HepG2 (cell line): ENCODE results near the gene CFAP300. TPM values are rescaled to one million over a fixed set of nuclear protein-coding genes. Genes with fewer than 3 reads are reported as not detected.

ENCODE experiments used
- AKAP8 ChIP-seq: sonication (generic); formaldehyde crosslinking; IDR thresholded peaks from 2 replicates; pipeline ENCODE4 v1.5.1; 2020; ENCODE audit warnings: mild to moderate bottlenecking, missing genetic modification reagents
- ATF7-NPFF ChIP-seq: sonication (generic); formaldehyde crosslinking; IDR thresholded peaks from 2 replicates; pipeline ENCODE4 v1.8.1; 2023; ENCODE audit warnings: mild to moderate bottlenecking, low read depth, missing genetic modification reagents, moderate library complexity
- ELF3 ChIP-seq: IDR thresholded peaks from 2 replicates; pipeline ENCODE4 v1.6.1; 2016; ENCODE audit warnings: missing genetic modification reagents, missing compliant biosample characterization
- ESRRA ChIP-seq: sonication (generic); formaldehyde crosslinking; IDR thresholded peaks from 2 replicates; pipeline ENCODE4 v1.5.1; 2020; ENCODE audit warnings: mild to moderate bottlenecking, low read depth, missing genetic modification reagents
- FOXC1 ChIP-seq: sonication (generic); formaldehyde crosslinking; IDR thresholded peaks from 2 replicates; pipeline ENCODE4 v1.8.0; 2022; ENCODE audit warnings: mild to moderate bottlenecking, missing genetic modification reagents, borderline replicate concordance
- HNRNPLL ChIP-seq: fragments of 200-400 bp; formaldehyde crosslinking; IDR thresholded peaks from 2 replicates; pipeline ENCODE4 v1.6.1; 2017; ENCODE audit warnings: mild to moderate bottlenecking, low read depth, low read length; ENCODE audit not compliant: poor library complexity, severe bottlenecking
- IKZF1 ChIP-seq: fragments of 450-650 bp; IDR thresholded peaks from 2 replicates; pipeline ENCODE4 v1.7.1; 2016
- KDM4B ChIP-seq: sonication (generic); formaldehyde crosslinking; IDR thresholded peaks from 2 replicates; pipeline ENCODE4 v1.4.0; 2020; ENCODE audit warnings: missing genetic modification reagents
- MTA3 ChIP-seq: sonication (generic); formaldehyde crosslinking; IDR thresholded peaks from 2 replicates; pipeline ENCODE4 v1.4.0; 2020; ENCODE audit warnings: missing genetic modification reagents
- NAIF1 ChIP-seq: sonication (generic); formaldehyde crosslinking; IDR thresholded peaks from 2 replicates; pipeline ENCODE4 v1.5.0; 2020; ENCODE audit warnings: mild to moderate bottlenecking, missing genetic modification reagents, borderline replicate concordance
- NCOR1 ChIP-seq: fragments of 200-600 bp; sonication (generic); IDR thresholded peaks from 2 replicates; pipeline ENCODE4 v1.7.0; 2017; ENCODE audit warnings: antibody characterized with exemption, low read length, borderline replicate concordance
- SP140L ChIP-seq: sonication (generic); formaldehyde crosslinking; IDR thresholded peaks from 2 replicates; pipeline ENCODE4 v1.4.0; 2020; ENCODE audit warnings: missing genetic modification reagents, borderline replicate concordance
- TMF1 ChIP-seq: sonication (generic); formaldehyde crosslinking; IDR thresholded peaks from 2 replicates; pipeline ENCODE4 v1.8.1; 2022; ENCODE audit warnings: low read depth, missing genetic modification reagents
- ZNF296 ChIP-seq: sonication (generic); formaldehyde crosslinking; conservative IDR thresholded peaks from 2 replicates; pipeline ENCODE4 v1.5.0; 2020; ENCODE audit warnings: mild to moderate bottlenecking, missing genetic modification reagents
- ZNF30 ChIP-seq: sonication (generic); formaldehyde crosslinking; IDR thresholded peaks from 2 replicates; pipeline ENCODE4 v1.5.0; 2020; ENCODE audit warnings: mild to moderate bottlenecking, missing genetic modification reagents
- ZNF33B ChIP-seq: sonication (generic); formaldehyde crosslinking; IDR thresholded peaks from 2 replicates; pipeline ENCODE4 v1.5.1; 2020; ENCODE audit warnings: mild to moderate bottlenecking, missing genetic modification reagents
- ZNF510 ChIP-seq: sonication (generic); formaldehyde crosslinking; IDR thresholded peaks from 2 replicates; pipeline ENCODE4 v1.4.0; 2020; ENCODE audit warnings: low read depth, mild to moderate bottlenecking, missing genetic modification reagents
- ZNF709 ChIP-seq: sonication (generic); formaldehyde crosslinking; IDR thresholded peaks from 2 replicates; pipeline ENCODE4 v1.5.0; 2020; ENCODE audit warnings: mild to moderate bottlenecking, missing genetic modification reagents
- ZNF782 ChIP-seq: sonication (generic); formaldehyde crosslinking; IDR thresholded peaks from 2 replicates; pipeline ENCODE4 v1.4.0; 2020; ENCODE audit warnings: missing genetic modification reagents, mild to moderate bottlenecking, borderline replicate concordance
- ZNF792 ChIP-seq: IDR thresholded peaks from 2 replicates; pipeline ENCODE4 v1.6.1; 2016
- ZSCAN25 ChIP-seq: sonication (generic); formaldehyde crosslinking; IDR thresholded peaks from 2 replicates; pipeline ENCODE4 v1.8.0; 2022; ENCODE audit warnings: mild to moderate bottlenecking, missing genetic modification reagents
- polyA plus RNA-seq, 8 experiments: library from polyadenylated mRNA; depleted of rRNA in 3 of 8; stranded (reverse) in 7 of 8; unstranded in 1 of 8; fragments of >200 nt; fragmentation: Illumina TruSeq in 4 of 8; extraction: Trizol in 4 of 8; gene quantifications; 2 replicates each; pipeline versions ENCODE4 v1.2.1 to v1.2.3, GENCODE V29; 2011 to 2016; ENCODE audit warnings: low read depth in 4 of 8, missing spikeins in 1 of 8, mixed read lengths in 1 of 8; ENCODE audit not compliant: insufficient read depth in 1 of 8
- total RNA-seq, 5 experiments: library from RNA; depleted of rRNA; stranded (reverse); fragments of >200 nt; fragmentation: Illumina TruSeq; extraction: Trizol; gene quantifications; 2 replicates each; pipeline ENCODE4 v1.2.3, GENCODE V29; 2016; ENCODE audit warnings: low read depth in 1 of 5
- TF ChIP-seq, protein P1 (sequence below), 2 experiments: fragments of 450-650 bp in 1 of 2; sonication (generic) in 1 of 2; formaldehyde crosslinking; IDR thresholded peaks; 2 replicates each; pipeline versions ENCODE4 v1.5.0 to v1.8.0; 2020 to 2022; ENCODE audit warnings: mild to moderate bottlenecking in 1 of 2, missing genetic modification reagents in 1 of 2
- TF ChIP-seq, protein P2 (sequence below): sonication (generic); formaldehyde crosslinking; IDR thresholded peaks from 2 replicates; pipeline ENCODE4 v1.4.0; 2020; ENCODE audit warnings: mild to moderate bottlenecking, missing genetic modification reagents
- TF ChIP-seq, protein P3 (sequence below): sonication (generic); formaldehyde crosslinking; IDR thresholded peaks from 2 replicates; pipeline ENCODE4 v1.8.0; 2022; ENCODE audit warnings: mild to moderate bottlenecking, missing genetic modification reagents, moderate library complexity
- TF ChIP-seq, protein P4 (sequence below): sonication (generic); formaldehyde crosslinking; IDR thresholded peaks from 2 replicates; pipeline ENCODE4 v1.4.0; 2020; ENCODE audit warnings: missing genetic modification reagents, mild to moderate bottlenecking, borderline replicate concordance

CFAP300 gene
- total and polyA plus RNA-seq, 2 of the 13 experiments (the other 11 are each of a cell fraction or from before 2014, with no cell fraction given) = not detected

DNA sequence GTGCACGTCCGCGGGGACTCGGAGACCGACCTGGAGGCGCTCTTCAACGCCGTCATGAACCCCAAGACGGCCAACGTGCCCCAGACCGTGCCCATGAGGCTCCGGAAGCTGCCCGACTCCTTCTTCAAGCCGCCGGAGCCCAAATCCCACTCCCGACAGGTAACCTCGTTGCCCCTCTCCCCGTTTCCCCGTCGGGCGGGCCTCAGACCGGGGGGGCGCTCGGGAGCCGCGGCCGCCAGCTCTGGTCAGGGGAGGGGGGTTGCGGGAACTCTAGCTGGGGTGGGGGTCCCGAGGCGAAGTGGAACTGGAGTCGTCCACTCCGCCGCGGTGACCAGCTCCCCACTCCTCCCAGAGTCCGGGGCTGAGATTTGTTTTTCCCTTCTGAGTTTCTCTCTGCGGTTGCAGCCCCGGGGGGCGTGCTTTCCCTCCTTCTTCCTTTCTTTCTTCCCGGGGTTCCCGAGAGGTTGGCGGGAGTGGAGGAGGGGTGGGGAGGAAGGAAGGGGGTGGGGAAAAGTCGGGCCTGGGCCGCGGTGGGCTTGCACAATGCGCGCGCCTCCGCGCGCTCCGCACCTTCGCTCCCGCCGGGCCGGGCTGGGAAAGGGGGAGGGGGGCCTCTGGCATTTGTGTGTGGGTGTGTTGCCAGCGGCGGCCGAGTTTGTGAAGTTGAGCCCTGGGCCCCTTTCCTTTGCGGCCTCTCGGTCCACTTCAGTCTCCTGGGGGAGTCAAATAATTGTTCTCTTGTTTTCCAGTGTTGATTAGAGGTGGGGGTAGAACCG, 64.0 kb downstream of the CFAP300 start (continued):
- TF ChIP-seq, protein P1, sequence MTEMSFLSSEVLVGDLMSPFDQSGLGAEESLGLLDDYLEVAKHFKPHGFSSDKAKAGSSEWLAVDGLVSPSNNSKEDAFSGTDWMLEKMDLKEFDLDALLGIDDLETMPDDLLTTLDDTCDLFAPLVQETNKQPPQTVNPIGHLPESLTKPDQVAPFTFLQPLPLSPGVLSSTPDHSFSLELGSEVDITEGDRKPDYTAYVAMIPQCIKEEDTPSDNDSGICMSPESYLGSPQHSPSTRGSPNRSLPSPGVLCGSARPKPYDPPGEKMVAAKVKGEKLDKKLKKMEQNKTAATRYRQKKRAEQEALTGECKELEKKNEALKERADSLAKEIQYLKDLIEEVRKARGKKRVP (CRISPR knock-in tag; IDR thresholded peaks at IDR 0.05) = peak in 1 of 2 experiments; percentile 28; a peak in 1 of 4 replicates
- TF ChIP-seq, protein P2, sequence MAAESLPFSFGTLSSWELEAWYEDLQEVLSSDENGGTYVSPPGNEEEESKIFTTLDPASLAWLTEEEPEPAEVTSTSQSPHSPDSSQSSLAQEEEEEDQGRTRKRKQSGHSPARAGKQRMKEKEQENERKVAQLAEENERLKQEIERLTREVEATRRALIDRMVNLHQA (CRISPR knock-in tag) = no peak
- no peak for TF ChIP-seq ZNF30 (CRISPR knock-in tag)
- TF ChIP-seq SP140L = no peak
- no peak for TF ChIP-seq ATF7-NPFF
- peak; percentile 40 for TF ChIP-seq KDM4B (CRISPR knock-in tag)
- TF ChIP-seq NAIF1 (CRISPR knock-in tag) = no peak
- TF ChIP-seq, protein P3, sequence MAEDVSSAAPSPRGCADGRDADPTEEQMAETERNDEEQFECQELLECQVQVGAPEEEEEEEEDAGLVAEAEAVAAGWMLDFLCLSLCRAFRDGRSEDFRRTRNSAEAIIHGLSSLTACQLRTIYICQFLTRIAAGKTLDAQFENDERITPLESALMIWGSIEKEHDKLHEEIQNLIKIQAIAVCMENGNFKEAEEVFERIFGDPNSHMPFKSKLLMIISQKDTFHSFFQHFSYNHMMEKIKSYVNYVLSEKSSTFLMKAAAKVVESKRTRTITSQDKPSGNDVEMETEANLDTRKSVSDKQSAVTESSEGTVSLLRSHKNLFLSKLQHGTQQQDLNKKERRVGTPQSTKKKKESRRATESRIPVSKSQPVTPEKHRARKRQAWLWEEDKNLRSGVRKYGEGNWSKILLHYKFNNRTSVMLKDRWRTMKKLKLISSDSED (CRISPR knock-in tag) = no peak
- TF ChIP-seq AKAP8 (CRISPR knock-in tag) = peak; percentile 50; the same call in 1 of the 2 replicates
- 0 out of 2 replicates have a peak, but pooled peaks have one; percentile 34 for TF ChIP-seq TMF1 (CRISPR knock-in tag)
- TF ChIP-seq MTA3 (CRISPR knock-in tag) = no peak
- no peak for TF ChIP-seq ZNF792 (CRISPR knock-in tag)
- TF ChIP-seq ELF3 (CRISPR knock-in tag) = peak; percentile 46; the same call in 1 of the 2 replicates
- no peak for TF ChIP-seq ZNF296 (CRISPR knock-in tag)
- no peak for TF ChIP-seq ZNF33B (CRISPR knock-in tag)
- TF ChIP-seq, protein P4, sequence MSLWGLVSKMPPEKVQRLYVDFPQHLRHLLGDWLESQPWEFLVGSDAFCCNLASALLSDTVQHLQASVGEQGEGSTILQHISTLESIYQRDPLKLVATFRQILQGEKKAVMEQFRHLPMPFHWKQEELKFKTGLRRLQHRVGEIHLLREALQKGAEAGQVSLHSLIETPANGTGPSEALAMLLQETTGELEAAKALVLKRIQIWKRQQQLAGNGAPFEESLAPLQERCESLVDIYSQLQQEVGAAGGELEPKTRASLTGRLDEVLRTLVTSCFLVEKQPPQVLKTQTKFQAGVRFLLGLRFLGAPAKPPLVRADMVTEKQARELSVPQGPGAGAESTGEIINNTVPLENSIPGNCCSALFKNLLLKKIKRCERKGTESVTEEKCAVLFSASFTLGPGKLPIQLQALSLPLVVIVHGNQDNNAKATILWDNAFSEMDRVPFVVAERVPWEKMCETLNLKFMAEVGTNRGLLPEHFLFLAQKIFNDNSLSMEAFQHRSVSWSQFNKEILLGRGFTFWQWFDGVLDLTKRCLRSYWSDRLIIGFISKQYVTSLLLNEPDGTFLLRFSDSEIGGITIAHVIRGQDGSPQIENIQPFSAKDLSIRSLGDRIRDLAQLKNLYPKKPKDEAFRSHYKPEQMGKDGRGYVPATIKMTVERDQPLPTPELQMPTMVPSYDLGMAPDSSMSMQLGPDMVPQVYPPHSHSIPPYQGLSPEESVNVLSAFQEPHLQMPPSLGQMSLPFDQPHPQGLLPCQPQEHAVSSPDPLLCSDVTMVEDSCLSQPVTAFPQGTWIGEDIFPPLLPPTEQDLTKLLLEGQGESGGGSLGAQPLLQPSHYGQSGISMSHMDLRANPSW (CRISPR knock-in tag) = 0 out of 2 replicates have a peak, but pooled peaks have one; percentile 9
- no peak for TF ChIP-seq HNRNPLL
- no peak for TF ChIP-seq ZNF782 (CRISPR knock-in tag)
- TF ChIP-seq FOXC1 (CRISPR knock-in tag) = no peak; the same call in 1 of the 2 replicates
- no peak for TF ChIP-seq ESRRA (CRISPR knock-in tag)
- no peak for TF ChIP-seq IKZF1
- peak; percentile 64; the same call in 1 of the 2 replicates for TF ChIP-seq NCOR1
- no peak for TF ChIP-seq ZSCAN25 (CRISPR knock-in tag)
- TF ChIP-seq ZNF510 = no peak
- TF ChIP-seq ZNF709 = no peak
